Measurements from ENCODE around the gene MINAR1. TPM values are rescaled to one million over a fixed set of nuclear protein-coding genes. Genes with fewer than 3 reads are reported as not detected.

Gene MINAR1
- total RNA-seq, 2 donors from 2014 or later: 0.77 to 0.93 TPM

- peaks cover 9% of the 10 kb centered on the region for H3K9me3 Mint-ChIP-seq
- H3K4me1 Mint-ChIP-seq: no peaks in the 10 kb centered on the region
- H3K27me3 Mint-ChIP-seq: no peaks in the 10 kb centered on the region
- no peak for ATAC-seq (replicated peaks)
- no peak overlapping the region for H3K27ac Mint-ChIP-seq
- H3K4me3 Mint-ChIP-seq: no peak overlapping the region
- H3K36me3 Mint-ChIP-seq (ENCODE audit: low read depth): no peaks in the 10 kb centered on the region
Observed at GRCh38 chr15:79442911-79443310, 10.8 kb downstream of the MINAR1 start.

- Mint-ChIP-seq H3K4me1 (no peaks in the 10 kb centered on the region), H3K27me3 (peaks cover 11% of the 10 kb centered on the region), H3K9me3 (peaks cover 12% of the 10 kb centered on the region), H3K36me3 (ENCODE audit: low read depth) (no peaks in the 10 kb centered on the region), H3K27ac (no peak overlapping the region), H3K4me3 (no peak overlapping the region)
- no peak for ATAC-seq (replicated peaks)
Observed at GRCh38 chr15:79447060-79447459, 14.9 kb downstream of the MINAR1 start.

GRCh38 chr15:79450648-79451047 is 18.5 kb downstream of the MINAR1 start:
- H3K4me3 Mint-ChIP-seq: no peak overlapping the region
- ATAC-seq (replicated peaks): no peak
- H3K36me3 Mint-ChIP-seq (ENCODE audit: low read depth): no peaks in the 10 kb centered on the region
- no peaks in the 10 kb centered on the region for H3K4me1 Mint-ChIP-seq
- H3K9me3 Mint-ChIP-seq: peaks cover 12% of the 10 kb centered on the region
- peaks cover 11% of the 10 kb centered on the region for H3K27me3 Mint-ChIP-seq
- H3K27ac Mint-ChIP-seq: no peak overlapping the region

GRCh38 chr15:79451361-79451999 is 19.3 kb downstream of the MINAR1 start:
- ATAC-seq (replicated peaks): no peak
- peaks cover 11% of the 10 kb centered on the region for H3K27me3 Mint-ChIP-seq
- H3K36me3 Mint-ChIP-seq (ENCODE audit: low read depth): no peaks in the 10 kb centered on the region
- H3K9me3 Mint-ChIP-seq: peaks cover 11% of the 10 kb centered on the region
- H3K27ac Mint-ChIP-seq: no peak overlapping the region
- H3K4me1 Mint-ChIP-seq: no peaks in the 10 kb centered on the region
- H3K4me3 Mint-ChIP-seq: no peak overlapping the region

- Mint-ChIP-seq H3K36me3 (ENCODE audit: low read depth) (no peaks in the 10 kb centered on the region), H3K27me3 (peaks cover 11% of the 10 kb centered on the region), H3K9me3 (peaks cover 3% of the 10 kb centered on the region), H3K4me3 (no peak overlapping the region), H3K27ac (no peak overlapping the region), H3K4me1 (no peaks in the 10 kb centered on the region)
- no peak for ATAC-seq (replicated peaks)
Observed at GRCh38 chr15:79452244-79453051, 20.3 kb downstream of the MINAR1 start.

GRCh38 chr15:79453446-79453845 is 21.3 kb downstream of the MINAR1 start:
- no peak for ATAC-seq (replicated peaks)
- Mint-ChIP-seq H3K27ac (no peak overlapping the region), H3K9me3 (peaks cover 3% of the 10 kb centered on the region), H3K27me3 (peaks cover 10% of the 10 kb centered on the region), H3K36me3 (ENCODE audit: low read depth) (no peaks in the 10 kb centered on the region), H3K4me3 (no peak overlapping the region), H3K4me1 (no peaks in the 10 kb centered on the region)

GRCh38 chr15:79454063-79454462 is 21.9 kb downstream of the MINAR1 start:
- Mint-ChIP-seq H3K4me3 (no peak overlapping the region), H3K27ac (no peak overlapping the region), H3K27me3 (peaks cover 7% of the 10 kb centered on the region), H3K4me1 (no peaks in the 10 kb centered on the region), H3K9me3 (no peaks in the 10 kb centered on the region), H3K36me3 (ENCODE audit: low read depth) (no peaks in the 10 kb centered on the region)
- ATAC-seq (replicated peaks): no peak

GRCh38 chr15:79455361-79455760 is 23.2 kb downstream of the MINAR1 start:
- Mint-ChIP-seq H3K4me3 (no peak overlapping the region), H3K27me3 (no peaks in the 10 kb centered on the region), H3K9me3 (no peaks in the 10 kb centered on the region), H3K27ac (no peak overlapping the region), H3K4me1 (no peaks in the 10 kb centered on the region), H3K36me3 (ENCODE audit: low read depth) (no peaks in the 10 kb centered on the region)
- ATAC-seq (replicated peaks): no peak

- Mint-ChIP-seq H3K4me3 (no peak overlapping the region), H3K27ac (no peak overlapping the region), H3K27me3 (no peaks in the 10 kb centered on the region), H3K36me3 (ENCODE audit: low read depth) (no peaks in the 10 kb centered on the region), H3K4me1 (no peaks in the 10 kb centered on the region), H3K9me3 (no peaks in the 10 kb centered on the region)
- no peak for ATAC-seq (replicated peaks)
Observed at GRCh38 chr15:79455943-79456342, 23.8 kb downstream of the MINAR1 start.

- Mint-ChIP-seq H3K27ac (no peak overlapping the region), H3K4me1 (no peaks in the 10 kb centered on the region), H3K4me3 (no peak overlapping the region), H3K36me3 (ENCODE audit: low read depth) (no peaks in the 10 kb centered on the region), H3K27me3 (no peaks in the 10 kb centered on the region), H3K9me3 (no peaks in the 10 kb centered on the region)
- no peak for ATAC-seq (replicated peaks)
Observed at GRCh38 chr15:79458491-79458890, 26.4 kb downstream of the MINAR1 start.

- H3K9me3 Mint-ChIP-seq: no peaks in the 10 kb centered on the region
- H3K4me3 Mint-ChIP-seq: no peak overlapping the region
- ATAC-seq (replicated peaks): no peak
- no peaks in the 10 kb centered on the region for H3K36me3 Mint-ChIP-seq (ENCODE audit: low read depth)
- H3K27ac Mint-ChIP-seq: no peak overlapping the region
- H3K27me3 Mint-ChIP-seq: no peaks in the 10 kb centered on the region
- H3K4me1 Mint-ChIP-seq: no peaks in the 10 kb centered on the region
Observed at GRCh38 chr15:79459666-79460065, 27.5 kb downstream of the MINAR1 start.

- Mint-ChIP-seq H3K36me3 (ENCODE audit: low read depth) (no peaks in the 10 kb centered on the region), H3K9me3 (no peaks in the 10 kb centered on the region), H3K27ac (no peak overlapping the region), H3K27me3 (no peaks in the 10 kb centered on the region), H3K4me3 (no peak overlapping the region), H3K4me1 (no peaks in the 10 kb centered on the region)
- no peak for ATAC-seq (replicated peaks)
Observed at GRCh38 chr15:79463043-79463780, 31.1 kb downstream of the MINAR1 start.

- no peaks in the 10 kb centered on the region for H3K27me3 Mint-ChIP-seq
- H3K4me1 Mint-ChIP-seq: no peaks in the 10 kb centered on the region
- H3K27ac Mint-ChIP-seq: no peak overlapping the region
- ATAC-seq (replicated peaks): no peak
- no peak overlapping the region for H3K4me3 Mint-ChIP-seq
- H3K36me3 Mint-ChIP-seq (ENCODE audit: low read depth): no peaks in the 10 kb centered on the region
- H3K9me3 Mint-ChIP-seq: no peaks in the 10 kb centered on the region
Observed at GRCh38 chr15:79463781-79464270, 31.7 kb downstream of the MINAR1 start.

- ATAC-seq (replicated peaks): no peak
- Mint-ChIP-seq H3K27me3 (no peaks in the 10 kb centered on the region), H3K9me3 (no peaks in the 10 kb centered on the region), H3K4me3 (no peak overlapping the region), H3K36me3 (ENCODE audit: low read depth) (no peaks in the 10 kb centered on the region), H3K27ac (no peak overlapping the region), H3K4me1 (no peaks in the 10 kb centered on the region)
Observed at GRCh38 chr15:79466488-79466887, 34.4 kb downstream of the MINAR1 start.
